Activated gamma-delta T cell (primary cell): ENCODE measurements around the gene GPRC5A.

Source experiments
- DNase-seq: peaks from one replicate; lab custom pipeline; 2025; lab: John Stamatoyannopoulos, UW

Gene GPRC5A

GRCh38 chr12:12909995-12910420 is 18.6 kb downstream of the GPRC5A start:
- DNase-seq, result no peak

- DNase-seq, result no peak
Observed at GRCh38 chr12:12912711-12913110, 21.3 kb downstream of the GPRC5A start.

- no peak for DNase-seq
Observed at GRCh38 chr12:12915656-12916055, 24.3 kb downstream of the GPRC5A start.

GRCh38 chr12:12916135-12916944 is 25.0 kb downstream of the GPRC5A start:
- DNase-seq, result no peak

- no peak for DNase-seq
Observed at GRCh38 chr12:12917517-12917916, 26.2 kb downstream of the GPRC5A start.

GRCh38 chr12:12918781-12919389 is 27.5 kb downstream of the GPRC5A start:
- DNase-seq, result no peak

- DNase-seq, result no peak
Observed at GRCh38 chr12:12919666-12920435, 28.5 kb downstream of the GPRC5A start.

- no peak for DNase-seq
Observed at GRCh38 chr12:12922191-12922616, 30.8 kb downstream of the GPRC5A start.

GRCh38 chr12:12922978-12923377 is 31.6 kb downstream of the GPRC5A start:
- no peak for DNase-seq

- no peak for DNase-seq
Observed at GRCh38 chr12:12924169-12924568, 32.8 kb downstream of the GPRC5A start.

- no peak for DNase-seq
Observed at GRCh38 chr12:12925388-12925787, 34.0 kb downstream of the GPRC5A start.

GRCh38 chr12:12926571-12927071 is 35.3 kb downstream of the GPRC5A start:
- DNase-seq, result no peak

- no peak for DNase-seq
Observed at GRCh38 chr12:12927211-12928079, 36.1 kb downstream of the GPRC5A start.

- DNase-seq, result no peak
Observed at GRCh38 chr12:12929696-12930095, 38.3 kb downstream of the GPRC5A start.

- no peak for DNase-seq
Observed at GRCh38 chr12:12930633-12931219, 39.4 kb downstream of the GPRC5A start.

GRCh38 chr12:12933742-12934141 is 42.4 kb downstream of the GPRC5A start:
- no peak for DNase-seq

GRCh38 chr12:12934556-12934955 is 43.2 kb downstream of the GPRC5A start:
- no peak for DNase-seq

GRCh38 chr12:12936983-12937491 is 45.7 kb downstream of the GPRC5A start:
- no peak for DNase-seq

- no peak for DNase-seq
Observed at GRCh38 chr12:12938541-12938940, 47.2 kb downstream of the GPRC5A start.

- no peak for DNase-seq
Observed at GRCh38 chr12:12939888-12940287, 48.5 kb downstream of the GPRC5A start.
